Left forelimb (tissue), 1 donor: ENCODE data around the gene PEMT.

Experiments
- DNase-seq: peaks from one replicate; pipeline ENCODE4 v3.0.0-alpha.2; 2018; ENCODE audit warnings: low spot score

Gene PEMT

GRCh38 chr17:17570798-17571716, 20.5 kb downstream of the PEMT start:
- no peak for DNase-seq

- DNase-seq: no peak
These were observed 21.2 kb downstream of the PEMT start for GRCh38 chr17:17570140-17570797.

DNA sequence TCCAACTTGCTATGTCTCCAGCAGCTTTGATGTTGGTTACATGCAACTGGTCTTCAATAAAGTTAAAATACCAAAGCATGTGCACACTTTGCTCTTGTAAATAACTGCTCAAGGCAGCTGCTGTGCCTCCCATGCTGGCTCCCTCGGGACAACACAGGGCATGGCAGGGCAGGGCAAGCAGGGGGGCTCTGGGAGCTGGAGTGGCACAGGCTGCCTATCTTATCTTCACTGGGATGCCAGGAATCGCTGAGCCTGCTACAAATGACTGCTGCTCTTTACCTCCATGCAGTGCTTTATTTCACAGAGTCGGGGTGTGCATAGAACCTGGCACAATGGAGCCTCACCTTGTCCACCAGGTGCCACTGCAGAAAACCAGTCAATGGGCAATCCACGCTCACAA, 21.8 kb downstream of the PEMT start:
- no peak for DNase-seq

DNA sequence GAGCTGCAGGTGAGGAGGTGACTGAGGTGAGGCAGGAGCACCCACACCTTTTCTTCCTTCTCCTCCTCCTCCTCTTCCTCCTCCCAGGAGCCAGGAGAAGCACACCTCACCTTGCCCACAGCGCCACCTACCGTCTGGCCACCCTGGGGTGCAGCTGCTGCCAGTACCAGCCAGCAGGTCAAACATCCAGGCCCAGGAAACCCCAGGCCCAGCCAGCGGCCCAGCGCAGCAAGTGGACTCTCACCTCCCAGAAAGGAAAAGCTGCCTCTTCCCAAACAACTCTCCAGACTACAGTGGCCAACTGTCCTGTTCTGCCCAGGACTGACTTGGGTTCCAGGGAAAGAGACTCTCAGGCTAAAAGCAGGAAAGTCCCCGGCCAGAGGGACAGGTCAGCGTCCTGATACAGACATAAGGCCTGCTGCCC, 22.7 kb downstream of the PEMT start:
- DNase-seq: no peak

DNA sequence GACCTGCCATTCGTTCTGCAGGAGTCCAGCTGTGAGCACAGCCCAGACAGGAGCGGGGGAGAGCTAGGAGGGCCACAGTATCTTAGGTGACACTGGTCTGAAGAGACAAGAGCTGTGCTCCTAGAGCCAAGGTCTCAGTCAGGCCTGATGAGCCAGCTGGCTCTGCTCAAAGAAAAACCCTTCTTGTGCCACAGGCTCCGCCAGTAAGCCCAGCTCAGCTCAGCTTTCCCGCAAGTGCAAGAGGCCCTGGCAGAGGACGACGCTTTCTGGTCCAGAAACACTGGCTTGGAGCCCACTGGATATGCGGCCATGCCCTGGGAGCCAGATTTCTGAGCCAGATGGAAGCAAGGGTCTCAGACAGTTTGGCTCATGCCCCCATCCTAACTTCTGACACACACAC, 23.9 kb downstream of the PEMT start:
- peak; percentile 87 for DNase-seq

- no peak for DNase-seq
These were observed 24.5 kb downstream of the PEMT start for GRCh38 chr17:17566896-17567513.

DNA sequence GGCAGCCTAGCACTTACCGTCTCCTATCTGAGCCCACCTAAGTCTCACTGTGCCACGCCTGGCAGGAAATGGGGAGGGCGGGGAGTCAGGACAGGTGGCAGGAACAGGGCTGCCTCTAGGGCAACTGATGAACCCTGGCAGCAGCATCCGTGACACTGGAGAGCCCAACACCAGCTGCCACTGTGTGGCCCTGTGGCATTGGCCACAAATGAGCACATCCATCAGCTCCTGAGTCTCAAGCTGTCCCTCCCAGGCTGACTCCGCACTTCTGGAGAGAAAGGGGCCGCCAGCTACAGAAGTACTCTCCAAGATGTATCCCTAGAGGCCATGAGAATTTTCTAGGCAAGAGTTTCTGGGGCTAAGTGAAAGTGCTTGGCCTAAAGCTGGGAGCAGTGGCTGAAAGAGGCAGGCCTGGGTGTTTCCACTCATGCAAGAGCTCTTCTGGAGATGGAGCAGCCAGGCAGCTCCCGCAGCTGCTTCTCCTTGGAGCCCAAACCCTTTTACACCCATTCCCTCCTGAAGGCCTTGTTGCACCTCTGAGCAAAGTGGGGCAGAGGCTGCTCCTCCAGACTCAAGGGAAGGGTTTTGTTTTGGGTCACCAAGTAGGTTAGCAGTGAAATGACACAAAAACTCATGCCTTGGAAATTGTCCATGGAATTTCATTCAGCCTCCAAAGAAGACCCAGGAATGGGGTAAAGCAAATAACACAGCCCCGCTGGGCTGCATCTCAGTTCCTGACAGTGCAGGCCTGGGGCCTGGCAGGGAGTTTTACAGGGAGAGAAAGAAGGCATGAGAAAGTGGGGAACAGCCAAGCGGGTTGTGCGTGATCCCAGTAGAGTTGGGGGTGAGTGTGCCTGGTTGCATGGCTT, 25.8 kb downstream of the PEMT start:
- DNase-seq: no peak

DNA sequence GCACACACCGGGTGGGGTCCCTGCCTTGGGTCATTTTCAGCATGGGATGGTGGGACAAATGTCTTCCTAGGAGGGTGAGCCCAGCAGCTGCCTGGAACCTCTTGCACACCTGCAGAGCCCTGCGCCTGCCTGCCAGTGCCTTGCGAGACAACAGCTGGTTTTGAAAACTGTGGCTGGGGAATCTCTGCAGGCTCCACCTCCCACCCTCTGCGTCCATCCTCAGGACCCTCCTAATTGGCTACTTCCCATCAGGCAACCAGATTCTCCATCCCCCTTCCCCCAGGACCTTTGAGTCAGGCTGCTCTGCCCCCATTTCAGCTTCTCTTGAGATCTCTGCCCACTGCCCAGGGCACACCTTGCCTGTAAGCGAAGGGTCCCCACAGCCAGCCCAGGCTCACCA, 26.6 kb downstream of the PEMT start:
- DNase-seq: no peak

GRCh38 chr17:17564323-17564722, 27.2 kb downstream of the PEMT start:
- DNase-seq: no peak

DNA sequence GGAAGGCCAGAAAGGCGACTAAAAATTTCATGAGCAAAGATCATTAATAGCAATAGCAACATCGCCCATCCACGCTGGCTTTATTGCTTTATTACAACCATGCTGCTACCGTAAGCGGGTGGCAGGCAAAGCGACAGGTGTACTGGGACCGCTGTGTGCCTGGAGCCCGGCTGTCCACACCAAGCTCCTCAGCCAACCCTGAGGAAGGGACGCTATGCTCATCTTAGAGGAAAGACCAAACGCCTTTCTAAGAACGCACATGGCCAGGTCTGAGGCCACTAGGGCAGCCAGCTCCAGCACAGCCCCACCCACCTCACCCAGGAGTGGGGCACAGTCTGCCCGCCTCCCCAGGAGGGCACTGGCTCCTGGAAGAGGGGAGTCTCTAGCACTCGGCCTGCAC, 28.0 kb downstream of the PEMT start:
- no peak for DNase-seq

- DNase-seq: no peak
These were observed 29.4 kb downstream of the PEMT start for GRCh38 chr17:17562146-17562511.

- DNase-seq: no peak
These were observed 29.9 kb downstream of the PEMT start for GRCh38 chr17:17561408-17562145.

DNA sequence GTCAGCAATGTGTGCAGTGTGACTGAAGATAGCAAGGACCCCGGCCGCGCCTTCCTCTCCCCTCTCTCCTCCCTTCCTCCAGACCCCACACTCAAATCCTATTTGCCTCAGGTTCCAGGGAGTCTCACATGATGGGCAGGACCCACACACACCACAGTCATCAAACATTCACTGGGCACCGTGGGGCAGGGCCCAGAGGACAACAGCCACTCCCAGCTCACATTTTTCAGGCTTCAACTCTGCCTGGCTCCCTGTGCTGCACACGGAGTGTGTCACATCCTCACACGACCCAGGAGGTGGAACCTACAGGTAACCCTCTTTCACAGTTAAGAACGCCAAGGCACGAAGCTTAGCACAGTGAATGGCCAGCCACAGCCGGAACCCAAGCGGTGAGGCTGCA, 30.5 kb downstream of the PEMT start:
- no peak for DNase-seq

DNA sequence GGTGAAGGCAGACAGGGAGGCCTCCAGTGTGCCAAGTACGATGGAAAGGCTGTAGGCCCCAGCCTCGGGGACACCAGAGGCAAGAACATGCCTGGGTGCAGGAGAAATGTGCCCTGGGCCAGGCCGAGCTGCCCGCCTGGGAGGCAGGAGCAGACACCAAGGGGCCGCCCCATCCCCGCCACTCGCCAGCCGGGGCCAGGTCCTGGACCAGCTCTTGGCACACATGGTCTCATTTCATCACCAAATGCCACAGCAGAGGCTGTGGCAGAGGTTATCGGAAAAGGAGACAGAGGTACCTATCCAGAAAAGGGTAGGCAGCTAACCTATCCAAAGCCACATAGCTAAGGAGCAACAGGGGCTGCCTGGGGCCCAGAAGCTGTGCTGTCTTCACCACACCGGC, 31.3 kb downstream of the PEMT start:
- no peak for DNase-seq

- no peak for DNase-seq
These were observed 32.3 kb downstream of the PEMT start for GRCh38 chr17:17559164-17559563.

GRCh38 chr17:17558431-17558830, 33.1 kb downstream of the PEMT start:
- no peak for DNase-seq

DNA sequence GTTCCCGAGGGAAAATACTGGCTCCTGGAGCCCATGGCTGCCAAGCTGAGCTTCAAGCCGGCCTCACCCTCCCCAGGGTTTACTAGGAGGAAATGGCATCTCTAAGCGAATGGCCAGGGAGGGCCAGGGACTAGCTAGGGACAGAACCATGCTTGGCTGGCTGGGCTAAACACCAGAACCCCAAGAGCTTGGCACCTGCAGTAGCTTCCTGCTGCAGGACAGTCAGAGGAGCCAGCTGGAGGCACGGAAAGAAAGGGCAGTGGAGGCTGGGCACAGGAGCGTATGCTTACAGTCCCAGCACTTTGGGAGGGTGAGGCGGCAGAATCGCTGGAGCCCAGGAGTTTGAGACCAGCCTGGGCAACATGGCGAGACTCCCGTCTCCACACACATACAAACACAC, 33.7 kb downstream of the PEMT start:
- DNase-seq: no peak

GRCh38 chr17:17556671-17557070, 34.8 kb downstream of the PEMT start:
- DNase-seq: no peak

GRCh38 chr17:17555906-17556305, 35.6 kb downstream of the PEMT start:
- no peak for DNase-seq

GRCh38 chr17:17555151-17555550, 36.4 kb downstream of the PEMT start:
- no peak for DNase-seq

DNA sequence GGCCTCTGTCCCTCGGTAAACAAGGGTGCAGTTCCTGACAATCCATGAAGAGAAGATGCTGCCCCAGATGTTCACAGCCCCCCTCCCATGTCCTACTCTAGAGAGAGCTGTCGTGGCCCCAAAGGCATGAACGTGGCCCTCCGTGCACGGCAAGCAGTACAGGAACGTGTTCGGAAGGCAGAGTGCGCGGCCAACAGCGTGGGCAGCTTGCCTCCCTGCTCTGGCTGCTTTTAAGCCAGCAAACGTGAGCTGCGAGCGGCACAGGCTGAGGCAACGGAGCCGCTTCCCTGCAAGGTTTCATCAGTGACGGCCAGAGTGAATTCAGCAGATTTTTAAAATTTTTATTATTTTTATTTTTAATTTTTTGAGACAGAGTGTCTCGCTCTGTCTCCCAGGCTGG, 37.2 kb downstream of the PEMT start:
- DNase-seq: no peak
